ENCODE data around the gene SRGN.

Gene SRGN

DNA sequence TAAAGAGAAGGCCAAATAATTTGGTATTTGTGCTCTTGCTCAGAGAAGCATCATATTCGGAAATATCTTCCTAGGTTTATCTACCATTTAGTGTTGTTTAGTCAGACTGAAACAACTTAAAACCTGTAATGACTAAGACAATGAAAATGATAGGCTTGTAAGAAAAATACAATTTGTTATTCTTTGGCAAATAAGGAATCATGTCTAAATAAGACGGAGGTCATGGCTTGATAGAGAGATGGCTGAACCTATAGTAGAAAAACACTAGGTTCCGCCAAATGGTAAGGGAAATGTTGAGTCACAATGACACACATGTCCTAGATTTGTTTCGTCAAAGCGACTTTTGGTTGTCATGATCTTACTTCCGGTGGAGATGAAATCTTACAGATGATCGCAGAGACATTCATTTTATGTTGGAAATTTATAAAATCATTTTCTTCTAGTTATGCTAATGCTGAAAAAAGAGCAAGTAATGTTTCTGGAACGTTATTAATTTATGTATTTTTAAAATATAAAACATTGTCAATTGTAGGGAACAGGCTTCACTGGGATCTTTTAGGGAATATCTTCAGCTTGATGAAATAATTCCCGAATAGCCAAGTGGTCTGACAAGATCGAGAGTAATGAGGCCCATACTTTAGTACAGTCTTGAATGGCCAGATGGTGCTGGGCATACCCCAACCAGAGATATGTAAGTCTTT lies 1.0 kb downstream of the SRGN start:
- Histone ChIP-seq H3K36me3 (peaks cover 38% of the 10 kb centered on the region), H3K4me1 (ENCODE audit: control insufficient read depth in 1 of 2, insufficient read depth in 1 of 2, low read depth in 1 of 2, low read length in 1 of 2) (peaks cover 53 to 71% of the 10 kb centered on the region in 2 experiments), H3K4me3 (ENCODE audit: low read depth in 1 of 2, low read length in 1 of 2) (peak overlapping the region; percentile 85 to 94), H3K9me3 (no peaks in the 10 kb centered on the region), H3K27ac (peak overlapping the region; percentile 99), H3K27me3 (no peaks in the 10 kb centered on the region)
- no peak for TF ChIP-seq CTCF (IDR thresholded peaks at IDR 0.05)

- Histone ChIP-seq H3K36me3 (peaks cover 48% of the 10 kb centered on the region), H3K4me1 (ENCODE audit: control insufficient read depth in 1 of 2, insufficient read depth in 1 of 2, low read depth in 1 of 2, low read length in 1 of 2) (peaks cover 55 to 73% of the 10 kb centered on the region in 2 experiments), H3K9me3 (no peaks in the 10 kb centered on the region), H3K4me3 (ENCODE audit: low read depth in 1 of 2, low read length in 1 of 2) (peak overlapping the region; percentile 85 to 94), H3K27ac (peak overlapping the region; percentile 99), H3K27me3 (no peaks in the 10 kb centered on the region)
- TF ChIP-seq CTCF (IDR thresholded peaks at IDR 0.05): no peak
Measured at GRCh38 chr10:69089638-69090599, 2.0 kb downstream of the SRGN start.

DNA sequence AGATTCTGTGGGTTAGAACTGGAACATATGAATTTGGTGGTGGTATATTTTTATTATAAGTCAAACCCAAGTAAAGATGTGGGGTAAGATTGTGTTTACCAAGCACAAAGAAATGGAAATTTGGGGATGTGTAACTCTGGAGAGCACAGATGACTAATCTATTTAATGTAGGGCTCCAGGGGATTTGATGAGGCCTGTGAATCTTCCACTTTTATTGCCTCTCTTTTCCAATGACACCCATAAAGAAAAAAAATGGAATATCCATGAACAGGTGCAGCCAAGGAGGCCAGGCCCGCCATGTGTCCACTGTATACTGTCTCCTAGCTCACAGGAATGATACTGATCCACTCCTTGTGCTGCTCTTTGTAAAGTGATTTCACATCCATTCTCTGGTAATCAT lies 2.8 kb downstream of the SRGN start:
- peaks cover 56 to 74% of the 10 kb centered on the region in 2 experiments for H3K4me1 ChIP-seq (ENCODE audit: control insufficient read depth in 1 of 2, insufficient read depth in 1 of 2, low read depth in 1 of 2, low read length in 1 of 2)
- no peaks in the 10 kb centered on the region for H3K9me3 ChIP-seq
- peaks cover 56% of the 10 kb centered on the region for H3K36me3 ChIP-seq
- H3K27me3 ChIP-seq: no peaks in the 10 kb centered on the region
- peak overlapping the region; percentile 85 to 94 for H3K4me3 ChIP-seq (ENCODE audit: low read depth in 1 of 2, low read length in 1 of 2)
- H3K27ac ChIP-seq: peak overlapping the region; percentile 99
- TF ChIP-seq CTCF (IDR thresholded peaks at IDR 0.05): no peak

- Histone ChIP-seq H3K4me1 (ENCODE audit: control insufficient read depth in 1 of 2, insufficient read depth in 1 of 2, low read depth in 1 of 2, low read length in 1 of 2) (peaks cover 56 to 74% of the 10 kb centered on the region in 2 experiments), H3K9me3 (no peaks in the 10 kb centered on the region), H3K36me3 (peaks cover 61% of the 10 kb centered on the region), H3K27me3 (no peaks in the 10 kb centered on the region), H3K4me3 (ENCODE audit: low read depth in 1 of 2, low read length in 1 of 2) (peak overlapping the region; percentile 85 to 94), H3K27ac (peak overlapping the region; percentile 99)
- TF ChIP-seq CTCF (IDR thresholded peaks at IDR 0.05): no peak
Measured at GRCh38 chr10:69091143-69091651, 3.3 kb downstream of the SRGN start.

- peaks cover 65 to 78% of the 10 kb centered on the region in 2 experiments for H3K4me1 ChIP-seq (ENCODE audit: control insufficient read depth in 1 of 2, insufficient read depth in 1 of 2, low read depth in 1 of 2, low read length in 1 of 2)
- H3K36me3 ChIP-seq: peaks cover 81% of the 10 kb centered on the region
- no peaks in the 10 kb centered on the region for H3K27me3 ChIP-seq
- peak; percentile 71 for TF ChIP-seq CTCF (IDR thresholded peaks at IDR 0.05)
- no peaks in the 10 kb centered on the region for H3K9me3 ChIP-seq
- peak overlapping the region; percentile 99 for H3K27ac ChIP-seq
- H3K4me3 ChIP-seq (ENCODE audit: low read depth in 1 of 2, low read length in 1 of 2): peak overlapping the region; percentile 85 to 94
Measured at GRCh38 chr10:69092959-69093850, 5.3 kb downstream of the SRGN start.
